Fibroblast of upper back skin (primary cell): Measurements from ENCODE around the gene CMAS.
"Not testable (repeated sequence)": the region's sequence is repeated elsewhere in the genome, so short reads cannot be mapped to it uniquely, and the experiment has no call there.

Experiments used
- DNase-seq: peaks from one replicate; pipeline ENCODE4 v3.0.0-alpha.2; 2013

The CMAS gene

DNA sequence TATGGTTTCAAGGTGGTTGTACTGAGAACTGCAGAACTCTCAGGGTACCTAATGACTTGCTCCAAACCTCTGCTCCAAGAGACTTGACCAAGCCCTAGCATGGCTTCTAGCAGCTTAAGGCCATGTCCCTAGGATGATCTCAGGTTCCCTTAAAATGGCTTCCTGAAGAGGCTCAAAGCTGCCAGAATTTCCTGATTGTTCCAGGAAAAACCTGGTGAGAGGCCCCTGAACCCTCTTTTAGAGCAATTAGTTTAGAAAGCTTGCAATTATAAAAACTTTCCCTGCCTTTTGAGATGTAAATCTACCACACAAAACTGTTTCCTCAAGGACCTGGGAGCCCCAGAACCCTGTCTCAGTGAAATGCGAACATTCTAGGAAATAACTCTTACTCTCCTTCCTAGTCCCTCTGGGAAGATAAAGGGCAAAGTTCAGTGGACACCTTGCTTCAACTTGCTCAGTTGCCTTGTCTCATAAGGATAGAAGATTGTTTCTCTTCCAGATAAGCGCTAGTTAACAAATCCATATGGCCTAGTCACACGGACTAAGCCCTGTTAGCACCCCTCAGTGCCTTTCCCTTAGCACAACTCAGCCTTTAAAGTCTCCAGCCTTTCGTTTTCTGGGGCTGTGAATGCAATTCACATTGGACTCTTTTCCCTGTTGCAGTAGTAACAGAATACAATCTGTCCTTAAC, 2.5 kb downstream of the CMAS start:
- no peak for DNase-seq

DNA sequence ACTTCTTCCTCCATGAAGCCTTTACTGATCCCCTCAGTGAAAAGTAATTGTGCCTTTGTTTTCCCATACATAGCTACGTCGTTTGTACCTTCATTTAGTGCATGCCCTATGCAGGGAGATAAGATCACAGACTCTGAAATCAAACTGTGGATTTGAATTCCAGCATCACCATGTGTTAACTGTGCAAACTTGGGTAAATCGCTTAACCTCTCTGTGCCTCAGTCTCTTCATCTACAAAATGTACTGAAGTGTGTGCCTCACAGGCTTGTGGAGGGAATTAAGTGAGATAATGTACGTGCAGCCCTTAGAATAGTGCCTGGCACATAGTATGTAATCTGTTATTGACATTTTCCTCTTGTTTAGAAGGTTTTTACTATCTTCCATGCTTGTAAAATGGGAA, 4.1 kb downstream of the CMAS start:
- no peak for DNase-seq

DNA sequence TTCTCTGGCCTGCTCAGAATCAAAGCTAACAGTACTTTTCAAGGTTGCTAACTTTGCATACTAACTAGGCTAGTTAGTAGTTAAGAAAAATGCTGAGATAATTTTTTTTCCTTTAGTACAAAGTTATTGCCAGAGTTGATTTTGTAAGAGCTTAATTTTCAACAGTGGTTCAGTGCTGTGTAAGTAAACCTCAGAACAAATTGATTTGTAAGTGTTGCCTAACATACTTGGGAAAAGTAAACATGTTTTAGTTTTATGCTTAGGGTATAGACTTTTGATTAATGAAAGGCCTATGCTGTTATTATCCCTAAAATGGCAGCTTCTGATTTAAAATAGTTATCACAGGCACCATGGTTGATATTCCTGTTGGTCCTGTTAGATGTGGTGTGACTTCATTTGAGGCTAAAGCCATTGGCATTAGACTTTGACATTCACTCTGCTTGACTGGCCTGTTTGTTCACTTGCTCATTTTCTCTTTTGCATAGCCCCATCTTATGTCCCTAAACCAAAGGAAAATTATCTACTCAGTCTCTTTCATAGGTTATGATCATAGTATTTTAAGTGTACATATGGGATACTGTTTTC, 5.2 kb downstream of the CMAS start:
- DNase-seq: no peak

DNA sequence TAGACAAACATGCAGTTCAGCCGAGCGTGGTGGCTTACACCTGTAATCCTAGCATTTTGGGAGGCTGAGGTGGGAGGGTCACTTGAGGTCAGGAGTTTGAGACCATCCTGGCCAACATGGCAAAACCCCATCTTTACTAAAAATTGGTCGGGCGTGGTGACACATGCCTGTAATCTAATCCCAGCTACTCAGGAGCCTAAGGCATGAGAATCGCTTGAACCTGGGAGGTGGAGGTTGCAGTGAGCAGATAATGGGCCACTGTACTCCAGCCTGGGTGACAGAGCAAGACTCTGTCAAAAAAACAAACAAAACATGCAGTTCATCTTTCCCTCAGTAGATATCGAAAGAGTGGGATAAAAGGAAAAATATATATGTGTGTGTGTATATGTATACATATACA, 7.0 kb downstream of the CMAS start:
- DNase-seq: not testable (repeated sequence)

DNA sequence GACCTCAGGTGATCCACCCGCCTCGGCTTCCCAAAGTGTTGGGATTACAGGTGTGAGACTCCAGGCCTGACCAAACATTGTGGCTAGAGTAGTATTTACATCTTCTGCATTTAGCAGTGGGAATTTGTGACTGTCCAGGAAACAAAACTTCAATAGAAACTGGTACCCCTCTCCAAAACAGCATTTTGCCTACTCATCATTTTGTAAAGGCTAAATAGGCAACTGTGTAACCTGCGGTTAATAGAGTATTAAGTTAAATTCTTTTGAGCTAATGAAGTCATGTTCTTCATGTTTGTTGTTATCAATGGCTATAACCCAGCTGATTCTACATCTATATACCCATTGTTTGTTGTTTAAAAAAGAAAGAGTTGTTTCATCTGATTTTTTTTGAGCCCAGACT, 8.1 kb downstream of the CMAS start:
- DNase-seq: no peak

DNA sequence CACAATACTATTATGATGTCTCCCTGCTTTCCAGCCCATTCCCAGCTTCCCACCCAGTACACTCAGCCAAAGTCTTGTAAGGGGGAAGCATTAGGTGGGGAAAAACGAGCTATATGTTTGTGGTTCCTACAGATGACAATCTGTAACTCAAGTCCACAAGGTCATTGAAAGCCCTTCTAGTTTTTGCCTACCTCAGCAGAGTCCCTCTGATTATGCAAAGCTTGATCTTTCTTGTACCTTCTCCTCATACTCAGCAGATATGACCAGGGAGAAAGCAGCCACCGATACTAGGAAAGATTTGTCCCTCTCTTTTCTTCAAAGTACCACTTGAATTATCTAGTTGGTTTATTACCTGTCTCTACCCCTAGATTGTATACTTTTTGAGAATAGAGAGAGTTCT, 10.6 kb downstream of the CMAS start:
- DNase-seq: no peak

DNA sequence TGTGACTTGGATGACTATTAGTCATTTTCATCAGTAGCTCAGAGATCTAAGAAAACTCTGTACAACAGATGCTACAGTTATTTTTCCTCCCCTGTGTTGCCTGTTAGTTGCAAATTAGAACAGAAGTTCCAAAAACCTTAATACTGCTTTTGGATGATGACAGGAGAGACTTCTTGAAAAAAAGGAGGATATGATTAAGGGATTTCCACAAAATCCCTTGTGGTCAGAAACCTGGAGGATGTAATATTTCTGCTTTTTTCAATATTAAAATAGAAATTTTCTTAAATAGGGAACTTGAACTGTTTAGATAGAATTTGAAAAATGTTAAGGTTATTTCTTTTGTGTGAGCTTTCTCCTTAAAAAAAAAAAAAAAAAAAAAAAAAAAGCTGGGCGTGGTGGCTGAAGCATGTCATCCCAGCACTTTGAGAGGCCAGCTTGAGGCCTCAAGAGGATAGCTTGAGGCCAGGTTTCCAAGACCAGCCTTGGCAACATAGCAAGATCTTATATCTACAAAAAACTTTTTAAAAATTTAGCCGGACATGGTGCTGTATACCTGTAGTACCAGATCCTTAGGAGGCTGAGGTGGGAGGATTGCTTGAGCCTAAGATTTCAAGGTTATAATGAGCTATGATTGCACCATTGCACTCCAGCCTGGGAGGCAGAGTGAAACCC, 14.1 kb downstream of the CMAS start:
- no peak for DNase-seq

DNA sequence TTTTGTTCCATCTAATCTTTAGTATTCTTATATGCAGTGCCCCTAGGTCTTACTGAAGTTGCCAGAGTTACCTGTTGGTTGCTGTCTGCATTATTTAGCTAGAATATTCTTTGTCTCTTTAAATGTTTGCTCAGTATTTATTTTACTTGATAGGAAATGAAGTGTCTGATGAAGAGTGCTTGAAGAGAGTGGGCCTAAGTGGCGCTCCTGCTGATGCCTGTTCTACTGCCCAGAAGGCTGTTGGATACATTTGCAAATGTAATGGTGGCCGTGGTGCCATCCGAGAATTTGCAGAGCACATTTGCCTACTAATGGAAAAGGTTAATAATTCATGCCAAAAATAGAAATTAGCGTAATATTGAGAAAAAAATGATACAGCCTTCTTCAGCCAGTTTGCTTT, 18.9 kb downstream of the CMAS start:
- DNase-seq: no peak

DNA sequence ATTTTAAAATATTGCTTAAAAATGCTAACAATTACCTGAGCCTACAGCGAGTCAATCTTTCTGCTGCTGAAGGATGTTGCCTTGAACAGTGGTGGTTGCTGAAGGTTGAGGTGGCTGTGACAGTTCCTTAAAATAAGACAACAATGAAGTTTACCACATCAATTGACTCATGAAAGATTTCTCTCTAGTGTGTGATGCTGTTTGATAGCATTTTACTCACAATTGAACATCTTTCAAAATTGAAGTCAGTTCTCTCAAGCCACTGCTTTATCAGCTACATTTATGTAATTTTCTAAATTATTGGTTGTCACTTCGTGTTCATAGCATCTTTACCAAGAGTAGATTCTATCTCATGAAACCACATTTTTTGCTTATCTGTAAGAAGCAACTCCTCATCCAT, 20.3 kb downstream of the CMAS start:
- no peak for DNase-seq

DNA sequence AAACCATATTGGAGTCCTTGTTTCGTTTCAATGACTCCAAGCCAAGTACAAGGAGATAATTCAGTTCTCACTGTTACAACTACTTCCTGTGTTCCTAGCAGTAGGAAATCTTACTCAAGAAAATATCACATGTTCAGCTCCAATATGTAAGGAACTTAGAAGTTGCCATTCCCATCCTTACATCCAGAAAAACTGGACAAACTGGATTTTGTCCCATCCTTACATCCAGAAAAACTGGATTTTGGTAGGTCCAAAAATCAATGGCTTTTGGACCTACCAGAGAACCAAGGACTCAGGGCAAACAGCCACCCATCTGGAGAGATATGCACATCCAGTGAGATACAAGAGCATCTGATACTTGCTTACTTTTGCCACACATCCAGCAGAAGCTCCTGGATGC, 23.8 kb downstream of the CMAS start:
- no peak for DNase-seq

DNA sequence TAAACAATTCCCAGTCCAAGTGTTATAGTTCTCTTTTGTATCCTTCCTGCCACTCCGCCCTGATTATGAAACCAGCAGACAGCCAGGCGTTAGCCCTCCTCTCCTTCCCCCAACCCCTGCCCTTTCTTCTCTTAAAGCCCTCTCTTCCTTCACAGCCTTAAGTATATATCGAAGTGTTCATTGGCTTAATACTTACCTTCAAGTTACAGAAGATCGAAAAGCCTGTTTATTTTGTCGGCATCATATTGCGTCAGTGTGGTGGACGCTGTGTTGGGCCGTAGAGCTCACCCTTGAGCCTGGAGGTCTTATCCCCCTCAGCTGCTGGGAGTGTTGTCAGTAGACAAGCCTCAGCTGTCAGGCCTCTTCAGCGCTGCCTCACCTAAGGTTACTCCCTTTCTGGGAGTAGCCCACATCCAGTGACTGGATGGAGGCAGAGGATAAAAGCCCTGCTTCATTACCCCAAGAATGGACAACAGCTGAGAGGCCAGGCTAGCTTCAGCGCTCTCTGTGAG, 36.2 kb downstream of the CMAS start:
- no peak for DNase-seq

DNA sequence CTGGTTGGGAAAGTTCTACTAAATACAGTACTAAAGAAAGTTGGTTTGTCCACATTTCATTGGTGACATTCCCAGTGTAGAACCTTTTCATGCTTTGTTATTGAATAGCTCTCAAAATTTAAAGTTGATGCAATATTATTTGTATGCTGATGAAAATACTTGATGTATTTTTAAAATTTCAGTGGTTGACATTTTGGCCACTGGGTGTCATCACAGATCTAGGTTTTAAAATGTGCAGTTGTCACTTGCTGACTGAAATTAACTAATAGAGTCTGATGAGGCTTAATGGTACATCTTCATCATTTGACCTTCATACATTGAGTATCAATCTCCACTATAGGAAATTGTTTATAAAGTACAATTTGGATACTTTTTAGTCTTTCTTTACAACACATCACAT, 37.1 kb downstream of the CMAS start:
- DNase-seq: peak; percentile 24

DNA sequence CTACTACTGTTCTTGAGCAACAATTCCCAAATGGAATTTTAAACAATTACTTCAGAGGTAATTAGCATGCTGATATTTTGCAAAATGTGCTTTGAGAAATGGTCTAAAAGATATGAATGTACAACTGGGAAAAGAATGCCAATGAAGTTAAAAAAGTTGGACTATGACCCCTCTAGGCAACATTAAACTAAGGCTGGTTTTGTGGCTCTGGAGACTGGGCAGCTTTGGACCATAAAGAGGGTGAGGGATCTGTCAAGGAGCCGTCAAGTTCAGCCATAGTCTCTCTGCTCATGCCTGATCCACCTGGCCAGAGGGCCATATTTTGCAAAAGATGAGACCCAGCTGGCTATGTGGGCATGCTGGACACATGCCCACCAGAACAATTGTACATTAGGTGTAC, 38.8 kb downstream of the CMAS start:
- no peak for DNase-seq

DNA sequence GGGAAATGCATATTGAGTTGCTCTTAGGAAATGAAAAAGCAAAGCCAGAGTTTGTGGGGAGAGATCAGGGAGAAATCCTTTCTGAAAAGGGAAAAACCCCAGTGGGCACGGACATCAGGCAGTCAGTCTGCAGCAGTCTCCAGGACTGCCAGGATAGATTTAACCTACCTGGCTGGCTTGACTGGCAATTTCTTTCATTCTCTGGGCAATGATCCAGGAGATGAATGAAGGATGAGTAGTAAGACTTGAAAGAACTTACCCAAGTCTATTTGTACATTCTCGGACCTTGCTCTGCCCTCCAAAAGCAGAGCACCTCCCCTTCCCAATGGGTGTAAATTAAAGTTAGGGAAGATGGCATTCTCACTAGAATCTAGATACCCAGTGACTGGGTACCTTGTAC, 42.9 kb downstream of the CMAS start:
- no peak for DNase-seq

DNA sequence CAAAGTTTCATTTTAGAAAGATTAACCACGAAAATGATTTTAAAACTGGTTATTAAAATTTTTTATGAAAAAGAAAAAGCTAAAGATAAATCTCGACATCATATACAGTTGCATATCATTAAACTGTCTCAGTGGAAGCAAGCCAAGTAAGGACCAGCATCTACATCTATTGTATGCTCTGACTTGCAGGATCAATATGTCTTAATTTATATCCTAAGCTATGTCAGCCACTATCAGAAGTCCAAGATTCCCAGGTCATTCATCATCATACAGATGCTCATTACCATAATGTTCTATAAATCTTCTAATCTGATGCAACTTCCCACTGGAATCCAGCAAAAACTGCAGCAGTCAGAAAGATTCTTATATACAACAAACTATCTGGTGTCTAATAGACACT, 43.5 kb downstream of the CMAS start:
- peak; percentile 18 for DNase-seq

DNA sequence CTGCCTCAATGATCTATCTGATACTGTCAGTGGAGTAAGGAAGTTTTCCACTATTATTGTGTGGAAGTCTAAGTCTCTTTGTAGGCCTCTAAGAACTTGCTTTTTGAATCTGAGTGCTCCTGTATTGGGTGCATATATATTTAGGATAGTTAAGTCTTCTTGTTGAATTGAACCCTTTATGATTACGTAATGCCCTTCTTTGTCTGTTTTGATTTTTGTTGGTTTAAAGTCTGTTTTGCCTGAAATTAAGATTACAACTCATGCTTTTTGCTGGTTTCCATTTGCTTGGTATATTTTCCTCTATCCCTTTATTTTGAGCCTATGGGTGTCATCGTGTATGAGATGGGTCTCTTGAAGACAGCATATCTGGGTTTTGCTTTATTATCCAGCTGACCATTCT, 53.0 kb downstream of the CMAS start:
- DNase-seq: not testable (repeated sequence)

DNA sequence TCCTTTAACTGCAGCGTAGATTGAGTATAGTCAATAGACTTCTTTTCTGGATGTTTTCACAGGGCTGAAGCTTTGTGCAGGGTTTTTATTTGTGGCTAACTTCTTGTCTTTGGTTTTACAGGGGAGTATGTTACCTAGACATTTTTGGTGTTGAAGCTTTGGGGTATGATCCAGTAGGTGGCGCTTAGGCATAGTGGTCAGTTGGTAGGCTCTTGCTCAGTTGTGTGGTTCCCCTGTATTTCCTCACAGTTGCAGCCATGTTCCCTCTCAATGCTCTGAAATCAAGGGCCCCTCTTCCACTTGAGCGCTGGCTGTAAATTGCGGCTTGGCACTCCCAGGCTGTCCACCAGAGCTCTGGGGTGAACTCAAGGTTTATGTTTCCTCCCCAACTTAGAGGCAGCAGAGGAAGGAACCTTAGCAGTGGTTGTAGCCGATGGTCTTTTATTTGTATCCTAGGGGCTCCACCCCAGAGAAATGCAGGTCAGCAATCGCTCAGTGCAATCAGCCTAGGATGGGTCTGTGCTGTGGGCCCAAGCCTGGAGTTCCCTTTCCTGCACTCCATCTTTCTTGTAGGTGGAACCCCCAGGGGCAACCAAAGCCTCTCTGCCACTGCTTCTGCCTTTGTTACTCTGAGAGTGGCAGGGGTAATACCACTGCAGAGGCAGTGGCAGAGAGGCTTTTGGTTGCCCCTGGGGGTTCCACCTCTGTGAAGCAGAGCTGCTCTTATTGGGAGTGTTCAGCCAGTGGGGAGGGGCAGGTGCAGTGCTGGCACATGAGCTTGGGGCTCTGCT, 55.1 kb downstream of the CMAS start:
- DNase-seq: peak; percentile 66

DNA sequence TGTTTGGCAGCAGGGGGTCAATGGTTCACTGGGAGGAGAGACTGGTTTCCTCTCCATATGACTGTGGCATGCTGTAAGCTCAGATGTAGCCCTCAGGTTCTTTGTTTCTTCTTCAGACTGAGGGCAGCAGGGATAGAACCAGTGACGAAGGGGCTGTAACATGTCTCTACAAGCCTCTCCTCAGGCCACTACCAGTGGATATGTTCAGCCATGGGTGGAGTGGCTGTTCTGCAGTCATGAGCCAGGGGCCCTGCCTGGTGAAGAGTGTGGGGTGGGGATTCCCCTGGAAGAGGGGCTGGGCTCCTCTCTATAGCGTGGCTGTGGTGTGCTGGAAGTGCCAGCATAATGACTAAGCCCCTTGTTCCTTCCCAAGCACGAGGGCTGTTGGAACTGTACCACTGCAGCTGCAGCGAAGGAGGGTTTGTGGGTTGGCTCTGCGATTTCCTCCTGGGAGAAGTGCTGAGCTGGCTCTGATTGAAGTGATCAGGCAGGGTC, 55.8 kb downstream of the CMAS start:
- DNase-seq: peak; percentile 82

DNA sequence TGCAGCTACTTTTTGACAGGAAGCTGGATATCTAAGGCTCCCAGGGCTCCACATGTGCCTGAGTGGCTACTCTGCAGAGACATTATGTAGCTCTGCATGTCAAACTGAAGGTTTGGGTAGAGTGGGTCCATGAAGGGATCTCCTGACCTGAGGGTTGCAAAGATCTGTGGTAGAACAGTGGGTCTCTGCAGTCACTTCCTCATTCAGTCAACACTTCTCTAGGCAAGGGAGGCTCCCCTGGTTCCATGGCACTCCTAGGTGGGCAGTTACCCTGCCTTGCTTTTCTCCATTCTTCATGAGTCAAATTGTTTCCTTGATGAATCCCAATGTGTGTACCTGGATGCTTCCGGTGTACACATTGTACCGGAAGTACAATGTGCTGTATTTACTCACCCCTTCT, 57.4 kb downstream of the CMAS start:
- no peak for DNase-seq

DNA sequence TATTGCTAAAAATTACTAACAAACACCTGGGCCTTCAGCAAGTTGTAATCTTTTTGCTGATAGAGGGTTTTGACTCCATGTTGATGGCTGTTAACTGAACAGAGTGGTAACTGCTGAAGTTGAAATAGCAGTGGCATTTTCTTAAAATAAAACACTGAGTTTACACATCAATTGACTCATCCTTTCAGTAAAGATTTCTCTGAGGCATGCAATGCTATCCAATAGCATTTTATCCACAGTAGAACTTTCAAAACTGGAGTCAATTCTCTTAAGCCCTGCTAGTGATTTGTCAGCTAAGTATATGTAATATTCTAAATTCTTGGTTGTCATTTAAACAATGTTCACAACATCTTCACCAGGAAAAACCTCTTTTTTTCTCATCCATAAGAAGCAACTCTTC, 59.5 kb downstream of the CMAS start:
- DNase-seq: peak; percentile 5

DNA sequence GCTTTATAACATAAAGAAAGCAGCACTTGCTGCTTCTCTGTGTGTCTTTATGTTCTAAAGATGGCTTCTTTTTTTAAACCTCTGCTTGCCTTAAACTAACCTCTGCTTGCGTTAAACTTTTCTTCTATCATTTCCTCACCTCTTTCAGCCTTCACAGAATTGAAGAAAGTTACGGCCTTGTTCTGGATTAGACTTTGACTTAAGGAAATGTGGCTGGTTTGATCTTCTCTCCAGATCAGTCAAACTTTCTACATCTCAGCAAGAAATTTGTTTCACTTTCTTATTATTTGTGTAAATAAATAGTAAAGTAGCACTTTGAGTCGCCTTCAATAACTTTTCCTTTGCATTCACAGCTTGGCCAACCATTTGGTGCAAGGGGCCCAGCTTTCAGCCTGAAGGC, 64.2 kb downstream of the CMAS start:
- no peak for DNase-seq
